Karpas-422 (cell line): Measurements from ENCODE around the gene DNAI1. TPM values are rescaled to one million over a fixed set of nuclear protein-coding genes. Genes with fewer than 3 reads are reported as not detected.

ENCODE experiments used
- DNase-seq: peaks from one replicate; pipeline ENCODE4 v3.0.0-alpha.2; 2015
- H2AFZ ChIP-seq: fragments of 200-600 bp; sonication (generic); 2 replicates; pipeline ENCODE4 v1.6.1; 2014; ENCODE audit warnings: antibody characterized with exemption, low read length, mixed read lengths
- H3K27ac ChIP-seq: fragments of 200-600 bp; sonication (generic); 2 replicates; pipeline ENCODE4 v1.5.1; 2014; ENCODE audit warnings: mild to moderate bottlenecking, low read length, moderate library complexity
- H3K27me3 ChIP-seq: fragments of 200-600 bp; sonication (generic); 2 replicates; pipeline ENCODE4 v1.6.1; 2014; ENCODE audit warnings: low read length, mixed read lengths
- H3K36me3 ChIP-seq: fragments of 200-600 bp; sonication (generic); 2 replicates; pipeline ENCODE4 v1.6.1; 2014; ENCODE audit warnings: low read length, mixed read lengths; ENCODE audit not compliant: insufficient read depth
- H3K4me1 ChIP-seq: fragments of 200-600 bp; sonication (generic); 2 replicates; pipeline ENCODE4 v1.6.1; 2014; ENCODE audit warnings: mild to moderate bottlenecking, low read length, mixed read lengths
- H3K4me2 ChIP-seq: fragments of 200-600 bp; sonication (generic); 2 replicates; pipeline ENCODE4 v1.6.1; 2014; ENCODE audit warnings: low read length, low read depth, mild to moderate bottlenecking; ENCODE audit not compliant: poor library complexity, severe bottlenecking
- H3K4me3 ChIP-seq: fragments of 200-600 bp; sonication (generic); 2 replicates; pipeline ENCODE4 v1.5.1; 2014; ENCODE audit warnings: mild to moderate bottlenecking, antibody characterized with exemption, low read length, mixed read lengths
- H3K79me2 ChIP-seq: fragments of 200-600 bp; sonication (generic); 2 replicates; pipeline ENCODE4 v1.6.1; 2014; ENCODE audit warnings: mild to moderate bottlenecking, low read length, mixed read lengths
- H3K9ac ChIP-seq: fragments of 200-600 bp; sonication (generic); 2 replicates; pipeline ENCODE4 v1.6.0; 2014; ENCODE audit warnings: low read length
- H3K9me2 ChIP-seq: fragments of 200-600 bp; sonication (generic), shearing (Covaris generic); replicated peaks from 2 replicates; pipeline ENCODE4 v1.6.0; 2014; ENCODE audit warnings: mild to moderate bottlenecking, low read length, moderate library complexity; ENCODE audit not compliant: insufficient read depth
- H3K9me3 ChIP-seq: fragments of 300-700, 200-600 bp; sonication (generic); 2 replicates; pipeline ENCODE4 v1.6.1; 2014; ENCODE audit warnings: low read length, mixed read lengths
- H4K20me1 ChIP-seq: fragments of 200-600 bp; sonication (generic); 2 replicates; pipeline ENCODE4 v1.6.1; 2014; ENCODE audit warnings: mild to moderate bottlenecking, antibody characterized with exemption, low read length, low read depth; ENCODE audit not compliant: insufficient read depth
- total RNA-seq: library from RNA; depleted of rRNA; stranded (reverse); fragments of >200 nt; shearing (Covaris generic); gene quantifications from 2 replicates; pipeline ENCODE4 v1.2.3, GENCODE V29; 2014; ENCODE audit warnings: low replicate concordance; rRNA removed

Gene DNAI1
- 1.6 and 3.4 TPM in 2 replicates for total RNA-seq

DNA sequence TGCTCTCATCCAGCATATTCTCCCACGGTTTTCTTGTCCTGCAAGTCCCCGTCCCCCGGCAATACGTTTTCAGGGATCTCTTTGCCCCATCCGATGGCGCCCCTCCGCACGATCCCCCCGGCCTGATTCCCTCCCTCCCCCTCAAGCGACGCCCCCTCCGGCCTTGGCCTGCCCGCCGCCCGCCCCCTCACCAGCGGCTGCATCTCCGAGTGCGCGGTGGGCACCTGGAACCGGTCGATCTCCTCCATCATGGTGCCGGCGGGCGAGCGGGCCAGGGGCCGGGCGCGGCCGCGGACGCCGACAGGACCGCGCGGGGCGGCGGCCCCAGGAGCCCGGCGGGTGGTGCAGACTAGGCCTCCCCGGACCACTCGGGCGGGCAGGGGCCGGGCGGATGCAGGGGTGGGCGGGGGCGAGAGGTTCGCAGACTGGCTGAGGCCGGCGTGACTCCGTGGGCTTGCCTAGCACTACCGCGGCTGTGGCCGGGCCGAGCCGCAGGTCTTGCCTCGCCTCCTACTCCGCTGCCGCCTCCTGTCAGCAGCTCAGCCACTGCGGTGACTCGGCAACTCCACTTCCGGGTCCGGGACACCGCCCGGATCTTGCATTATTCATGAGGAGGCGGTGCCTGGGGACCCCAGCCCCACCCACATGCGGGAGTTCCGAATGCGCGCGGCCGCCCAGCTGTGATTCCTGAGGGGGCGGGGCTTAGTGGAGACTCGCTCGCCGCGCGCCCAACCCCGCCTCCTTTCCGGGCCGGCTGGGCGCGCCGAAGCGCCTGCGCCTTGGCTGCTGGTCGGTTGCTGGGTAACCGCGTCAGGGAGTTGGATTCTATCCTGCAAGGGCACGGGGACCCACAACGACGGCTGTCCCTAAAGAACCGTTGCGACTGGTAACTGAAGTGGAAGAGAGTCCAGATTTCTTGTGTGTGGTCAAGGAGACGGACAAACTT lies at the start of gene DNAI1, which contains the start of gene FAM219A:
TSS of gene DNAI1 (plus strand) at position 793 of the 946 bp plus-strand sequence. CDS start 201 bp downstream, outside the sequence.
TSS of gene FAM219A (minus strand) at position 558 of the 946 bp plus-strand sequence. CDS start at position 251, 307 bp downstream.
- no peaks in the 10 kb centered on the region for H3K36me3 ChIP-seq
- H3K9me3 ChIP-seq: no peaks in the 10 kb centered on the region
- DNase-seq: peak; percentile 99
- no peaks in the 10 kb centered on the region for H3K9me2 ChIP-seq
- peak within 1 kb of the TSS; percentile 82 for H3K4me3 ChIP-seq
- H4K20me1 ChIP-seq: peaks cover 11% of the 10 kb centered on the region; the same call in 1 of the 2 replicates
- peak within 1 kb of the TSS; percentile 50; the same call in 1 of the 2 replicates for H2AFZ ChIP-seq
- no peak within 1 kb of the TSS for H3K27ac ChIP-seq
- H3K9ac ChIP-seq: peak within 1 kb of the TSS; percentile 79
- H3K27me3 ChIP-seq: no peaks in the 10 kb centered on the region
- peaks cover 17% of the 10 kb centered on the region for H3K4me1 ChIP-seq
- no peaks in the 10 kb centered on the region for H3K79me2 ChIP-seq
- peak within 1 kb of the TSS; percentile 83 for H3K4me2 ChIP-seq

DNA sequence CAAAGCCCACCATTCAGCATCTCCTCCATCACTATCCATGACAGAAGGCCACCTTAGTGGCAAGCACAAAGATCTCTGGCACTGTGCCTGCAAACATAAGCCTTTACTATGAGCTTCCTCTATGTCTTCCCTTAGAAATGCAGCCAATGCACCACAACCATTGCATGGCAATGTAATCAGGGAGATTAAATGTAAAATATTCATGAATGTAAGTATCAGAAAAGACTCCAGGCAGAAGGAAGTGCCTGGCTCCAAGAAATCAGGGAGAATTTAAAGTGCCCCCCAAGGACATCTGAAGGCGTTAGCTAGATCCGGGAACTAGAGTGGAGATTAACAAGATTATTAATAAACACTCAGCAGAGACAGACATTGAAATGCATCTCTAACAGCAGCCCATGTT lies 49.5 kb upstream of the DNAI1 start:
- Histone ChIP-seq H3K79me2 (no peaks in the 10 kb centered on the region), H2AFZ (no peak overlapping the region), H3K9me3 (no peaks in the 10 kb centered on the region), H3K4me2 (no peak overlapping the region), H3K4me3 (no peak overlapping the region), H3K36me3 (no peaks in the 10 kb centered on the region), H3K27me3 (no peaks in the 10 kb centered on the region), H3K27ac (no peak overlapping the region), H3K9ac (no peak overlapping the region), H4K20me1 (peaks cover 21% of the 10 kb centered on the region), H3K9me2 (no peaks in the 10 kb centered on the region), H3K4me1 (no peaks in the 10 kb centered on the region)
- DNase-seq: no peak

DNA sequence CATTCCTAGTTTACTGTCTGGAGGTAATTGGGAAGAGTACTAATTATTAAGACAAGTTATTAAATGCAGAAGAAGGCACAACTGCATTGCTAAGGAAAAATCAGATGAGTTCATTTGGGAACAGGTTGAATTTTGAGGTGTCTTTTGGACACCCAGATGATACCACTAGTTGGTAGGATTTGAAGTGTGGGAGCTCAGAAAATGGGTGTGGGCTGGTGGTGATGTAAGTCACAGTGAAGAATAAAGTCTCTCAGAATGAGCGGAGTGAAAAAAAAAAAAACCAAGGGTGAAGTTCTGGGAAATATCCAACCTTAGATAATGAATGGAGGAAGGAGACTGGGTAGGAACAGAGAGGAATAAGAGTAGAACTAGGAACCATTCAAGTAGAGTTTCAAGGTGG lies 46.3 kb upstream of the DNAI1 start:
- Histone ChIP-seq H3K4me2 (no peak overlapping the region), H3K4me3 (no peak overlapping the region), H2AFZ (no peak overlapping the region), H4K20me1 (peaks cover 21% of the 10 kb centered on the region), H3K9ac (no peak overlapping the region), H3K27me3 (no peaks in the 10 kb centered on the region), H3K79me2 (no peaks in the 10 kb centered on the region), H3K27ac (no peak overlapping the region), H3K9me3 (no peaks in the 10 kb centered on the region), H3K36me3 (no peaks in the 10 kb centered on the region), H3K4me1 (no peaks in the 10 kb centered on the region), H3K9me2 (no peaks in the 10 kb centered on the region)
- DNase-seq: no peak

DNA sequence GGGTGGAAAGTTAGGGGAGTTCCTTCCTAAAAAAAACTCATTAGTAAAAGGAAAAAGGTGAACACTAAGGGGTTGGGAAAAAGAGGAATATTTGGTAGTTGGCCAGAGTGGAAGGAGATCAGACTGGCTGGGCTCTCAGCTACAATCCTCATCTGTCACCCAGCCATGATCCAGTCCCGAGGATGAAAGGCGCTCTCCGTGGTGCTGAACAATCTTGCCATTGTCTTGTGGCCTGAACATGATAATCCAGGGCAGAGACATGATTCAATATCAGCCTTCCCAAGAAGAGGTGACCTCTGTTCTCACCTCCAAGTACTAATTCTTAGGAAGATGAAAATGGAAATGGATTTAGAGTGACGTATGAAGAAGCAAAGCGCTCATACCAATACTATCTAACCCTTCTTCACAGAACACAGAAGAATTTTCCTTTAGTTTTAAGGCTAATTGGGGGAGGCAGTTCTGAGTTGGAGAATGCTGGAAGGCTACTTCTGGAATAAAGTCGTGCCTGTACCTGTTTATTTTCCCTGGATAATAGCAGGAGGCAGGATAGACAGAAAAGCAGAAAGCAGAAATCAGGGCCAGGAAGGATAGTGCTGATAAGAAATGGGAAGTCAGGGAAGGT lies 45.3 kb upstream of the DNAI1 start:
- Histone ChIP-seq H3K79me2 (no peaks in the 10 kb centered on the region), H3K9ac (no peak overlapping the region), H4K20me1 (peaks cover 23% of the 10 kb centered on the region), H3K9me3 (no peaks in the 10 kb centered on the region), H3K4me2 (no peak overlapping the region), H3K9me2 (no peaks in the 10 kb centered on the region), H3K27ac (no peak overlapping the region), H3K27me3 (no peaks in the 10 kb centered on the region), H3K36me3 (no peaks in the 10 kb centered on the region), H3K4me1 (no peaks in the 10 kb centered on the region), H3K4me3 (no peak overlapping the region), H2AFZ (no peak overlapping the region)
- peak; percentile 80 for DNase-seq

- DNase-seq: no peak
- no peak overlapping the region for H3K4me2 ChIP-seq
- no peak overlapping the region for H2AFZ ChIP-seq
- no peaks in the 10 kb centered on the region for H3K4me1 ChIP-seq
- no peaks in the 10 kb centered on the region for H3K36me3 ChIP-seq
- H3K27ac ChIP-seq: no peak overlapping the region
- no peak overlapping the region for H3K9ac ChIP-seq
- no peaks in the 10 kb centered on the region for H3K79me2 ChIP-seq
- no peaks in the 10 kb centered on the region for H3K27me3 ChIP-seq
- no peak overlapping the region for H3K4me3 ChIP-seq
- H3K9me3 ChIP-seq: no peaks in the 10 kb centered on the region
- H4K20me1 ChIP-seq: peaks cover 20% of the 10 kb centered on the region
- H3K9me2 ChIP-seq: no peaks in the 10 kb centered on the region
Observed at GRCh38 chr9:34417734-34418133, 40.9 kb upstream of the DNAI1 start.

DNA sequence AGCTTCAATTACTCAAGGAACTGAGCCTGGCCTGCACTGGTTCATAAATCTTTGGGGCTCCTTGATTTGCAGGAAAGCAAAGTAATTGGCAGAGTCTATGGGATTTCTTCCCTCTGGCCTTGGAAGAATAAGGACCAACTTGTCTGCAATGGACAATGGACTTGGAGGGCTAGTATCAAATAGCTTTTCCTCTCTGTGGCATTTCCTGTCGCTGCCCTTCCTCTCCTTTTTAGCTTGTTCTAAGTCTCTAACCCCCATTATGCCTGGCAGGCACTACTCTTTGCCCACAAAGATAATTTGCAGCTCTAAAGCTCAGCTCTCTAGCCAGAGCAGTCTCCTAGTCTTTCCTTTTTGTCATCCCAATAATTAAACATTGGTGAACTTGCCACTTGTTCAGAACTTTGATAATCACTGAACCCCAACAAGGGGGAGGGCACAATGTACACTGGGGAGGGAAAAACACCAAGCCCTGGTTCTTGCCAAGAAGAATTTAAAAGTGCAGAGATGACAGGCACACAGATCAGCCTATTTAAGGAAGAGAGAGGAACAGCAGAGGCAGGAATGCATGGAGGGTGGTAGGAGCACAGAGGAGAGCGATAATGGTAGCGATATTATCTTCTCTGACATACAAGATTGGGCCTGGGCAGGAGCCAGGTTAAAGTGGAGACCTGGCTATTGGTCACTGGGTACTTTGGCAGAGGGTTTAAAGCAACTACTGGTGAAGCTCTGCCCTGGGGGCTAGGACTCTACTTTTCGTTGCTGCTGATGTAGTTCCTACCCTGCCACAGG lies 38.7 kb upstream of the DNAI1 start:
- DNase-seq: no peak
- no peaks in the 10 kb centered on the region for H3K79me2 ChIP-seq
- H3K4me3 ChIP-seq: no peak overlapping the region
- H3K4me1 ChIP-seq: no peaks in the 10 kb centered on the region
- H4K20me1 ChIP-seq: peaks cover 16% of the 10 kb centered on the region; the same call in 1 of the 2 replicates
- no peaks in the 10 kb centered on the region for H3K9me2 ChIP-seq
- H3K9me3 ChIP-seq: no peaks in the 10 kb centered on the region
- no peak overlapping the region for H3K27ac ChIP-seq
- no peak overlapping the region for H3K9ac ChIP-seq
- no peaks in the 10 kb centered on the region for H3K36me3 ChIP-seq
- H3K4me2 ChIP-seq: no peak overlapping the region
- no peak overlapping the region for H2AFZ ChIP-seq
- no peaks in the 10 kb centered on the region for H3K27me3 ChIP-seq

DNA sequence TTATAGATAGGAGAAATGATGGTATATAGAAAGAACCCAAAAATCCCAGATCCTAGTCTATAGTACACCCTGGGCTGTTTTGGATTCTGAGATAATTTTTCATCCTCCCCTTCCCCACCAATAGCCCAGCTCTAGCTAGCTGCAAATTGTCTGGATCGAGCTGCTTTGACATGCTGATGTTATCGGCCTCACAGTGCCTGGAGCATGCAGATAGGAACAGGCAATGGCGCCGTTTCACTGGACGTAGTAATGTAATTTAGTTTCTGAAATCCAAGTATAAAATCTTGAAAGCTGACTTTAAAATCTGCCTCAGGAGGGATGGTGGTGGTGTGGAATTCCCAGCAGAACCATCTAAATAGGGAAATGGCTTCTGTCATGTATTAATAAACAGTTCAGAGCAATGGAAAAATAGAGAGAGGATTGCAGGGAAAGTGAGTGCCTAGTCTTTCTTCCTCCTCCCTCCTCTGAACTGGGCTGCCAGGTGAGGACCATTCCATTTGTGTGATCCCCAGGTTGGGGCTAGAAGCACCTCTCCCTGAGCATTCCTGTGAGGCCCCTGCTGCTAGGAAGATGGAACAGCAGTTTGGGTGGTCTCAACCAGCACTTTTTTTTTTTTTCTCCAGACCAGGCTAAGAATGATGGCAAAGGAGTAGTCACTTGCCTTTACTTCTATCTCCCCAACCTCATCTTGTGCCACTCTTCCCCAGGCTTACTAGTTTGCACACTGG lies 32.1 kb upstream of the DNAI1 start:
- H3K79me2 ChIP-seq: no peaks in the 10 kb centered on the region
- H3K9me3 ChIP-seq: no peaks in the 10 kb centered on the region
- no peak overlapping the region for H2AFZ ChIP-seq
- DNase-seq: no peak
- H3K9ac ChIP-seq: no peak overlapping the region
- H3K4me3 ChIP-seq: no peak overlapping the region
- no peaks in the 10 kb centered on the region for H3K27me3 ChIP-seq
- no peaks in the 10 kb centered on the region for H3K9me2 ChIP-seq
- H4K20me1 ChIP-seq: peaks cover 36% of the 10 kb centered on the region
- H3K4me2 ChIP-seq: no peak overlapping the region
- no peaks in the 10 kb centered on the region for H3K36me3 ChIP-seq
- no peak overlapping the region for H3K27ac ChIP-seq
- H3K4me1 ChIP-seq: no peaks in the 10 kb centered on the region
